Stimulated activated naive B cell treated with anti-CD40 and anti-IgM and Interleukin-4, amounts not matched to agents 10 μg/mL and 1 μg/mL and 100 μg/mL, for 72 hours (primary cell): ENCODE measurements around the gene TCF4.
"Not testable (repeated sequence)": the region's sequence is repeated elsewhere in the genome, so short reads cannot be mapped to it uniquely, and the experiment has no call there.

Experiments used
- ATAC-seq, 2 donors: fragments of 150-1000 bp; cut with Tn5 transposase; replicated peaks; 2 replicates each; pipeline ENCODE4 v1.10.0; 2021; ENCODE audit warnings: moderate library complexity in 1 of 2
- DNase-seq: peaks from one replicate; pipeline ENCODE4 v3.0.0; 2021
- H3K27ac Mint-ChIP-seq: one replicate; pipeline ENCODE4 v1.8.0; 2022; ENCODE audit warnings: mild to moderate bottlenecking, mixed read lengths
- H3K27me3 Mint-ChIP-seq, 2 donors: one replicate each; pipeline ENCODE4 v1.8.0; 2022; ENCODE audit warnings: mixed read lengths in 2 of 2
- H3K36me3 Mint-ChIP-seq, 2 donors: one replicate each; pipeline ENCODE4 v1.8.0; 2022; ENCODE audit warnings: mixed read lengths in 2 of 2, mild to moderate bottlenecking in 1 of 2
- H3K4me1 Mint-ChIP-seq, 2 donors: one replicate each; pipeline ENCODE4 v1.8.0; 2022; ENCODE audit warnings: mixed read lengths in 2 of 2, mild to moderate bottlenecking in 1 of 2
- H3K4me3 Mint-ChIP-seq, 2 donors: one replicate each; pipeline ENCODE4 v1.8.0; 2022; ENCODE audit warnings: mild to moderate bottlenecking in 2 of 2, mixed read lengths in 2 of 2, moderate library complexity in 1 of 2
- H3K9me3 Mint-ChIP-seq, 2 donors: one replicate each; pipeline ENCODE4 v1.8.0; 2022; ENCODE audit warnings: mixed read lengths in 2 of 2, mild to moderate bottlenecking in 1 of 2

TCF4 gene

DNA sequence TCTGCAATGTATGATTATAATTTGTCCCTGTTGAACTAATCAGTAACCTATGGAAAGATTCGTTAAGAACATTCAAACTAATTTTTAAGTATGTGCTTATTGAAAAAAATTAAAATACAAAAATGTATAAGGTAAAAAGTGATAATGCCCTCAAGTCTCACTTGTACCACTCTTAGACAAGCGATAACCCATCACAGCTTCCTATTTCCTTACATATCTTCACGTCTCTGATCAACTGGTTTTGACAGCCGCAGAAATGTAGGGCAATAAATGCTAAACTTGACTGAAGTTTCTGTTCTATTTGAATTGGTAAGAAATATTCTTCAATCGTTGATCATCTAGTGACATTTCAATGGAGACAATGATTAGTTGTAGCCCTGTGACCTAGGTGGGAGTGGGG, 112.5 kb downstream of the TCF4 start:
- ATAC-seq = no peak
- H3K27me3 Mint-ChIP-seq = no peaks in the 10 kb centered on the region
- H3K9me3 Mint-ChIP-seq = peaks cover 0 to 1% of the 10 kb centered on the region in 2 donors
- DNase-seq = no peak
- no peak overlapping the region for H3K4me3 Mint-ChIP-seq
- peaks cover 15 to 40% of the 10 kb centered on the region in 2 donors for H3K4me1 Mint-ChIP-seq
- H3K36me3 Mint-ChIP-seq = peaks cover 0 to 2% of the 10 kb centered on the region in 2 donors
- no peak overlapping the region for H3K27ac Mint-ChIP-seq

DNA sequence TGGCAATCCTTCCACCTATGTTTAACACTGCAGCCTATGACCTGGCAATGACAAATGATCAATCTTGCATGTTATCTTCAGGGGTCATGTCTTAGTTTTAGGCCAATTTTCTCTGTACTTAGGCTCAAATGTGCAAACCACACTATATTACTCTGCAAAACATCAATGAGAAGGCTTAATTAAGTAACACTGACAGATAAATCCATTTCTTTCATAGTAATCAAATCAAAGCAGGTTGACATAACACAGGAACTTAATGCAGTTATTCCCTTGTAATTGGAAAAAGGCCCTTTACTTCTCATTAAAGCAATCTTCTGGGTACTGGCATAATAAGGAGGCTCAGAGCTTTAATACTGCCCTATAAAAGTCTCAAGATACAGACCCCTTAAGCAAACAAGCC, 114.4 kb downstream of the TCF4 start:
- no peak overlapping the region for H3K4me3 Mint-ChIP-seq
- ATAC-seq (no peak), DNase-seq (no peak)
- H3K4me1 Mint-ChIP-seq = peaks cover 11 to 29% of the 10 kb centered on the region in 2 donors
- no peaks in the 10 kb centered on the region for H3K27me3 Mint-ChIP-seq
- peaks cover 3% of the 10 kb centered on the region in 2 donors for H3K36me3 Mint-ChIP-seq
- no peaks in the 10 kb centered on the region for H3K9me3 Mint-ChIP-seq
- no peak overlapping the region for H3K27ac Mint-ChIP-seq

DNA sequence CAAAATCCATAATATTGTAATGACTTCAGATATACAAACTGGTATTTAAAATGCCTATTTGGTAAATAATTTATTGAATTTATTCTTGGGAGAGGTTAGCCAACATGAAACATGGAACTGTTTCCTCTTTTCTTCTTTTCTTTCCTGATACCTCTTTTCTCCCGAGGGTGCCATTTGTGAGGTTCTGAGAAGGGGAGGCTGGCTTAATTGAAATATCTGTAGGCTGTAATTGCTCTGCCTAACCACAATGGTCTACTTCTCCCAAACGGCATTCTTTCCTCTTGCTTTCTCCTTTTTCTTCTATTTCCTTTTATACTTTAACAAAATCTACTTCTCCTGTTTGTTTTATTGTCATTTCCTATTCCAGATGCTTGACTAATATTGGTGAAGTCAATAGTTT, 114.9 kb downstream of the TCF4 start:
- Mint-ChIP-seq H3K27me3 (no peaks in the 10 kb centered on the region), H3K36me3 (peaks cover 3% of the 10 kb centered on the region in 2 donors), H3K9me3 (no peaks in the 10 kb centered on the region), H3K4me1 (peaks cover 9 to 25% of the 10 kb centered on the region in 2 donors), H3K4me3 (no peak overlapping the region), H3K27ac (no peak overlapping the region)
- ATAC-seq (no peak), DNase-seq (no peak)

DNA sequence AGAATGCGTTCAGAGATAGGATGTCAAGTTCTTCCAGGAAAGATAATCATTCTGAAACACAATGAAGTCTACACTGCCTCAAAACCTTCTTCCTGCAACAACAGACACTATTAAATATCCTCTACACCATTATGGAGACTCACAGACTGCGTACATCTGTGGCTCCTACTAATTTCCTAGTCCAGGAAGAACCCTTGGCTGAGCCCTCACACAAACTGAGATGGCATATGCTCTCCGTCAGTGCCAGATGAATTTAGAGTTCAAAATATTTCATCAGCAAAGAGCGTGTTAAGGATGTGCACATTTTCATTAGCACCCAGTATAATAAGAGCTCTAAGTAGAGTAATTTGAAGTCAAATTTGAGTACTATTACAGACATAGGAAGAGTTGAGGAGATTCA, 117.2 kb downstream of the TCF4 start:
- no peak for ATAC-seq
- DNase-seq = no peak
- no peak overlapping the region for H3K4me3 Mint-ChIP-seq
- no peaks in the 10 kb centered on the region for H3K27me3 Mint-ChIP-seq
- H3K4me1 Mint-ChIP-seq = peaks cover 10 to 21% of the 10 kb centered on the region in 2 donors
- H3K9me3 Mint-ChIP-seq = no peaks in the 10 kb centered on the region
- H3K36me3 Mint-ChIP-seq = peaks cover 3 to 4% of the 10 kb centered on the region in 2 donors
- H3K27ac Mint-ChIP-seq = no peak overlapping the region

DNA sequence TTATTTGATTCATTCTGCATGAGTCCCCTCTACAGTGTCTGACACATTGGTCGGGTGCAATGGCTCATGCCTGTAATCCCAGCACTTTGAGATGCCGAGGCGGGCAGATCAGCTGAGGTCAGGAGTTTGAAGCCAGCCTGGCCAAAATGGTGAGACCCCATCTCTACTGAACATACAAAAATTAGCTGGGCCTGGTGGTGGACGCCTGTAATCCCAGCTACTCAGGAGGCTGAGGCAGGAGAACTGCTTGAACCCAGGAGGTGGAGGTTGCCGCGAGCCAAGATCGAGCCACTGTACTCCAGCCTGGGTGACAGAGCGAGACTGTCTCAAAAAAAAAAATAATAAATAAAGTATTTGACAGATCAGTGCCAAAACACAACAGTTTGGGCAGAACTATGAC, 118.9 kb downstream of the TCF4 start:
- H3K27ac Mint-ChIP-seq, H3K4me3 Mint-ChIP-seq, H3K36me3 Mint-ChIP-seq, H3K27me3 Mint-ChIP-seq, ATAC-seq, DNase-seq, H3K9me3 Mint-ChIP-seq: not testable (repeated sequence)
- H3K4me1 Mint-ChIP-seq = peaks cover 10 to 33% of the 10 kb centered on the region in 2 donors

DNA sequence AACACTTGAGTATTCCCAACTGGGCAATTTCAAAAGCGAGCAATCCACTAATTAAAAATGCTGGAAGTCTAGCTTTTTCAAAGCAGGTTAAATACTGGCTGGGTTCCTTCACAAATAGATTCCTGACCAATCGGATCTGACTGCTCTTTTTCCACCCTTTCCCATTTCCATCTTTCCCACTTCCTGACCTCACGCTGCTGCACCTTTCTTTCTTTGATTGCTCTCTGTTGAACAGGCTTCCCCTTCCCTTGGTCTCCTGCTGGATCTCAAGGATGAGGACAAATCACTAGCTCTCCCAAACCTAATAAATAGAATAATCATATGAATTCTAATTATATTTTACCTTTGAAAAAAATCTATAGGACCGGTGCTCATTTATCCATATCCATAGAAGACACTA, 121.2 kb downstream of the TCF4 start:
- H3K36me3 Mint-ChIP-seq = peaks cover 3 to 4% of the 10 kb centered on the region in 2 donors
- no peaks in the 10 kb centered on the region for H3K9me3 Mint-ChIP-seq
- ATAC-seq (no peak), DNase-seq (no peak)
- peaks cover 16 to 47% of the 10 kb centered on the region in 2 donors for H3K4me1 Mint-ChIP-seq
- no peaks in the 10 kb centered on the region for H3K27me3 Mint-ChIP-seq
- no peak overlapping the region for H3K4me3 Mint-ChIP-seq
- H3K27ac Mint-ChIP-seq = no peak overlapping the region

DNA sequence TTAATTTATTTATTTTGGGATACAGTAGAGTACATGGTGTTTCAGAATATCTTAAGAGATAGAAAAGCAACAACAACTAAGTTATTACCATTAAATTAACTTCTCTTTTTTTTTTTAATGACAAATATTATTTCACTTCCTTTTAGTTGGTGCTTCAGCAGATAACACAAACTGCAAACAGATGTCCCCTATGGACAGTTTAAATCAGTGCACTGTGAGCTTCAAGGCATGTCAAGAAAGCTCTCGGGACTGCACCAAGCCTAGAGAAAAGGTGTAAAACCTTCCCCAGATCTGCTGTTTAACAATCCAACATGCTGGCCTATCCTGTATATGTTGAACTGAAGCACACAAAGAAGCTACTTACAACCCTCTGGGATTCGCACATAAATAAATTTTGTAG, 122.7 kb downstream of the TCF4 start:
- DNase-seq (no peak), ATAC-seq (peak; percentile 95 to 97)
- H3K4me3 Mint-ChIP-seq = peak overlapping the region in 1 of 2 donors; percentile 3
- H3K27me3 Mint-ChIP-seq = no peaks in the 10 kb centered on the region
- no peaks in the 10 kb centered on the region for H3K9me3 Mint-ChIP-seq
- H3K36me3 Mint-ChIP-seq = peaks cover 3 to 4% of the 10 kb centered on the region in 2 donors
- H3K4me1 Mint-ChIP-seq = peaks cover 14 to 50% of the 10 kb centered on the region in 2 donors
- H3K27ac Mint-ChIP-seq = peak overlapping the region; percentile 5

DNA sequence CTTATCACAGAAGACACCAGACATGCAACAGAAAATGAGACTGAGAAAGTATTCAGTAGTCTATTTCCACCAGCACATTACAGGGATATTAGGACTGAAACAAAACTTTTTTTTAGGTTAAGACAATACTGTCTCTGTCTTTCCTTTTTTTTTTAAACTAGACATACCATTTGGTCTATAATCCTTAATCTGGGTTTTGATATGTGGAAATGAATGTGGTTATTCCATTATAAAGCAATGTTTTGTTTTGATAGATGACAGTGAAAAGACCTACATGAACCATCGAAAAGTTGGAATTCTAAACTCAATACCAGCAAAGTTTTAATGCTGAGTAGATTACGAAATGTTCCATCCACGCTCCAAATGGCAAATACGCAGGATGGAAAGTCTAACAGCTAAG, 123.4 kb downstream of the TCF4 start:
- H3K9me3 Mint-ChIP-seq = no peaks in the 10 kb centered on the region
- no peak overlapping the region for H3K4me3 Mint-ChIP-seq
- ATAC-seq (no peak), DNase-seq (no peak)
- H3K36me3 Mint-ChIP-seq = peaks cover 3 to 4% of the 10 kb centered on the region in 2 donors
- no peaks in the 10 kb centered on the region for H3K27me3 Mint-ChIP-seq
- peaks cover 14 to 50% of the 10 kb centered on the region in 2 donors for H3K4me1 Mint-ChIP-seq
- H3K27ac Mint-ChIP-seq = no peak overlapping the region

DNA sequence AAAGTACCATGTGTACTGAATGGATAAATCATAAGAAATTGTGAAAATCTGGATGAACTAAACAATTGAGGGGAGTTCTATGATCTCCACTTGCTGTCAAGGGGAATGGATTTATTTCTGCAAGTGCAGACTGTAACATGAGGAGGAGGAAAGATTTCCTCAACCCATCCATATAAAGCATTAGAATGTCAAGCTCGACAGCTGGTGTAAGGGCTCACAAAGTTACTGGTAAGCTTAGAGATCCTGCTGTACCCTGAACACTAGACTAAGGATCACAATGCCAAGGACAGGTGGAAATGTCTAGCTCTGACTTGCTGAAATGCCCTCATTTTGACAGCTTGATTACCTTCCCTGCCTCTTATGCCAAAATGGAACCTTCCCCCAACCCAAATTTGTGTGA, 125.3 kb downstream of the TCF4 start:
- Mint-ChIP-seq H3K4me1 (peaks cover 14 to 45% of the 10 kb centered on the region in 2 donors), H3K36me3 (peaks cover 0 to 1% of the 10 kb centered on the region in 2 donors), H3K4me3 (no peak overlapping the region), H3K27me3 (no peaks in the 10 kb centered on the region), H3K27ac (no peak overlapping the region), H3K9me3 (no peaks in the 10 kb centered on the region)
- ATAC-seq (no peak), DNase-seq (no peak)

DNA sequence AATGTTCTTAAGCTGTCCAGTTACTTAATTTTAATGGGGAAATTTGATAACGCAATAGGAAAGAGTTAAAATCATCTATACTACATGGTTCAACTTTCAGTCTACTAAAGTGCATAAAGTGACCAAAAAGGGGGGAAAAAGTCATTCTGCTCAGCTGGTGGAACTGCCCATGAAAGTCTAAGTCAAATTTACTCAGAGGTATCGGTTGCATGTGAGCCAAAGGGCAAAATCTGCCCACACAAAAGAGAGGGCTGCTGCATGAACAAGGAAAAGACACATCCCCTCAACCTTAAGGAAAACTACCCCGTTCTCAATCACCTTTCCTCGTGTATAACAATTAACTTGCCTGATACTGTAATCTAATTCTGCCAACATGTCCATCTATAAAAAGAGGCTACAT, 126.1 kb downstream of the TCF4 start:
- no peak for DNase-seq
- Mint-ChIP-seq H3K27me3 (no peaks in the 10 kb centered on the region), H3K27ac (no peak overlapping the region), H3K4me3 (no peak overlapping the region), H3K4me1 (peaks cover 8 to 37% of the 10 kb centered on the region in 2 donors), H3K9me3 (no peaks in the 10 kb centered on the region), H3K36me3 (peaks cover 0 to under 1% of the 10 kb centered on the region in 2 donors)
- peak; percentile 42 to 55 for ATAC-seq

DNA sequence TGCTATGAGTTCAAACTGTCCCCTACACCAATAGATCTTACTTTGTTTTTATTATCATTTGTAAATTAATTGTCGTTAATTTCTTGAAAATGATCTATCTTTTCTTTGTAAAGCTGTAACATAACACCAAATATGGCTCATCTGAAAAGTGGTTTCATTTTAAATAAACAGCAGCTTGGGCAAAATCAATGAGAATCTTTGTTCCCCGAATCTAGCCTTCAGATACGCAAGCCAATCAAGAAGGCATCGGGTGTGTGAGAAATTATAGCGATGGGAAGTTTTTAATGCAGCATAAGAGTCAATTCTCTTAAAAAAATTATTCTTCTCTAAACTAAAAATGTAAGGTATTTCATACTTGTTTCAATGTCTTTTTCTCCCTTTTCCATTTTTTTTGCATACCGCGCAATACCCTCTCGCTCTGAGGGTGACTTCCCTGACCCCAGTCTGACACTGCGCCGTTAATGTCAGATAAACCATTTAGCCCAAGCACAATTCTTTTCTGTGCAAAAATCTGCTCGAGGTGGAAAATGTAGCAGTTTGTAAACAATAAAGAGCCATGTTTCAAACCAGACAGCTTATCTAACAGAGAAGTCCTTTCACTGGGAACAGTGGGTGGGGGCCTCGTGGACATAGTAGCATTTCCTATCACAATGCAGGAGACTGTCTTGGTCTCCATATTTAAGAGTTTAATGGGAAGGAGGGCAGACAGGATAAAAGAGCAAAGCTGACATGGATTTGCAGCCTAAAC, 129.4 kb downstream of the TCF4 start:
- ATAC-seq (no peak), DNase-seq (no peak)
- Mint-ChIP-seq H3K4me1 (peaks cover 7 to 32% of the 10 kb centered on the region in 2 donors), H3K4me3 (no peak overlapping the region), H3K27ac (no peak overlapping the region), H3K9me3 (no peaks in the 10 kb centered on the region), H3K36me3 (no peaks in the 10 kb centered on the region), H3K27me3 (no peaks in the 10 kb centered on the region)

DNA sequence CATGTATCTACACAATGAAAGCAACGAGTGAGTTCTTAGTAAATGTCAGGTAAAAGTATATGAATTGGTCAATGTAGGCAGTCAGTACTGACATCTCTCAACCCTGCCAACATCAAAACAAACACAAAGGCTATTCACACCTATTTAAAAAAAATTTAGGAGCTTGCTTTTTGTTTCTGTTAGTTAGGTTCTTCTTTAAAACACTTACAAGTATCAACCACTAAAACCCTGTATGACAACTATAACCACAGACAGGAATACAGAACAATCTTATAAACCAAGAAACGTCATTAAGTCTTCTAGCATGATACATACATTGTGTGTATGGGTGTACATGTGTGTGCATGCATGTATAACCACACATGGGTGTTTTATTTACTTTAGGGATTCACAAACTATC, 131.0 kb downstream of the TCF4 start:
- Mint-ChIP-seq H3K9me3 (no peaks in the 10 kb centered on the region), H3K4me3 (no peak overlapping the region), H3K4me1 (peaks cover 16 to 35% of the 10 kb centered on the region in 2 donors), H3K36me3 (peaks cover 0 to 3% of the 10 kb centered on the region in 2 donors), H3K27me3 (no peaks in the 10 kb centered on the region), H3K27ac (no peak overlapping the region)
- ATAC-seq = peak in 1 of 2 donors; percentile 28
- DNase-seq = no peak

DNA sequence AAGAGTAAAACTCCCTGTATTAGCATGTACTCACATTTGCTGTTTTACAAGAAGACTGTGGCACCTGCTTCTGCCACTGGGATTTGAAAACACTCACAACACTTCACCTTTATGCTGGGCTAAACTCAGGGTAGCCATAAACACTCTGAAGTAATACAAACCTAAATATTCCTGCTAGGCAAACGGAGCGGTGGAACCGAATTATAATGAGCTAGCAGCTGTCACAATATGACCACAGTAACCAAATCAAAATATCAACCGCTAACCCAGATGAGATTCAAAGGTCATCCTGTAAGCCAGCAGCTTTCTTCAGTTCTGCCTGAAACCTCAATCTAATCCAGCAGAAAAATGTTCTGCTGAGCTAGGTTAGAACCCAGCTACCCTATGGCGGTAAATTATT, 132.1 kb downstream of the TCF4 start:
- Mint-ChIP-seq H3K4me3 (peak overlapping the region in 1 of 2 donors; percentile 54), H3K36me3 (peaks cover 0 to 3% of the 10 kb centered on the region in 2 donors), H3K27ac (peak overlapping the region; percentile 57), H3K4me1 (peaks cover 13 to 35% of the 10 kb centered on the region in 2 donors), H3K27me3 (no peaks in the 10 kb centered on the region), H3K9me3 (no peaks in the 10 kb centered on the region)
- peak; percentile 13 for DNase-seq
- ATAC-seq = peak; percentile 79 to 87

DNA sequence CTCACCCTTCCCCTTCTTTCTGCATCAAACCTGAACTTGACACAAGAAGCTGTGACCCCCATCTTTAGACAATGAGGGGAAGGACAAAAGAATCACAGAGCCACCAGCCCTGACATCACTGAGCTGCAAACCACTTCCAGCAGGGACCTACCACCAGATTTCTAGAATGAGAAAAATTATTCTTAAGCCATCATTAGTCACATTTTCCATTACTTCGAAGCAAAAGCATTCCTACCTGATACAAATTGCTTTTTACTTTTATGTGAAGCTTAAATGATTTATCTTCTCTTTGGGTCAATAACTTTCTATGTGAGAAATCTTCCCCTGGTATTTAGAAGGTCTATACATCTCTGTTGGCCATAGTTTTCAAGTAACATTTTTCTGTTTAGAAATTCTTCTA, 134.8 kb downstream of the TCF4 start:
- no peak for ATAC-seq
- Mint-ChIP-seq H3K9me3 (no peaks in the 10 kb centered on the region), H3K36me3 (peaks cover 0 to 3% of the 10 kb centered on the region in 2 donors), H3K27me3 (no peaks in the 10 kb centered on the region), H3K4me1 (peaks cover 18 to 43% of the 10 kb centered on the region in 2 donors), H3K4me3 (no peak overlapping the region), H3K27ac (peak overlapping the region; percentile 75)
- DNase-seq = no peak

DNA sequence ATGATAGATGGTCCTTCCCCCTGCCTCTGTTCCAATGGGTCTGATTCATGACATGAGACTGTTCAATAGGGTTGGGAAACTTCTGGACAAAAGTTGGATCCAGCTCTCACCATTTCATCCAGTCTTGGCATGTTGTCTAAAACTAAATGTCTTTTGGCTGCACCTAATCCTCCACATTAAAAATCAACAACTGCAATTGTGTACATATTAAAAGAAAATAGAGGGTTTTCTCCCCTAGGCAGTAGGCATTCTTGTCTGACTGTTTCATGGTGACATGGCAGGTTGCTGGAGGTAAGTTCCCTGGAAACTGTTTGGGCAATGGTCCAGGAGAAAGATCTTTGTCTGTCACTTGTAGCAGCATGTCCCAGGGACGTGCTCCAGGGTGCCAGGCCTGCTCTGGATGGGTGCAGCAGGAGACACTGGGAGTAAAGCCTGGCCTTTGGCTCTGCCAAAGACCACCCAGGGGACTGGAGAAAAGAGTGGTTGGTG, 135.8 kb downstream of the TCF4 start:
- Mint-ChIP-seq H3K27ac (no peak overlapping the region), H3K9me3 (no peaks in the 10 kb centered on the region), H3K27me3 (no peaks in the 10 kb centered on the region), H3K4me3 (no peak overlapping the region), H3K36me3 (peaks cover 0 to 3% of the 10 kb centered on the region in 2 donors), H3K4me1 (peaks cover 22 to 47% of the 10 kb centered on the region in 2 donors)
- ATAC-seq (no peak), DNase-seq (no peak)
